B cell (primary cell): ENCODE data around the gene CDHR5.

Source experiments
- EZH2 ChIP-seq: IDR thresholded peaks from 2 replicates; pipeline ENCODE4 v1.6.1; 2012; ENCODE audit warnings: borderline replicate concordance, low read depth, mild to moderate bottlenecking, moderate library complexity, low read length; ENCODE audit not compliant: insufficient read depth, poor library complexity, severe bottlenecking
- TF ChIP-seq, protein P1 (sequence below): fragments of 200-600 bp; IDR thresholded peaks from one replicate; pipeline ENCODE4 v1.8.0; 2022; ENCODE audit warnings: antibody characterized with exemption, mild to moderate bottlenecking

DNA sequence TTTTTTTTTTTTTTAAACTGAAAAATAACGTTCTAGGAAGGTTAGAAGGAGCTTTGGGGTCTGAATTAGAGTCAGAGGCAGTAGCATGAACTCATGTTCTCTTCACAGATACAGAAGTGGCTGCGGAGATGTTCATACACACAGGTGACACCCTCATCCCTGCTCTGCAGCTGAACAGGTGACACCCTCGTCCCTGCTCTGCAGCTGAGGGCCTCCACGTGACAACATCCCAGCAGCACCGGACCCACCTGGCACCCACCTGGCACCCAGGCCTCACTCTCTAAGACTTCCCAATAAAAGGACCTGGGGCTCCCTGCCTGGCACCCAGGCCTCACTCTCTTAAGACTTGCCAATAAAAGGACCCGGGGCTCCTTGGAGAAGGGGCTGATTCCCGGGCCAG, 32.1 kb upstream of the CDHR5 start:
- TF ChIP-seq, protein P1, sequence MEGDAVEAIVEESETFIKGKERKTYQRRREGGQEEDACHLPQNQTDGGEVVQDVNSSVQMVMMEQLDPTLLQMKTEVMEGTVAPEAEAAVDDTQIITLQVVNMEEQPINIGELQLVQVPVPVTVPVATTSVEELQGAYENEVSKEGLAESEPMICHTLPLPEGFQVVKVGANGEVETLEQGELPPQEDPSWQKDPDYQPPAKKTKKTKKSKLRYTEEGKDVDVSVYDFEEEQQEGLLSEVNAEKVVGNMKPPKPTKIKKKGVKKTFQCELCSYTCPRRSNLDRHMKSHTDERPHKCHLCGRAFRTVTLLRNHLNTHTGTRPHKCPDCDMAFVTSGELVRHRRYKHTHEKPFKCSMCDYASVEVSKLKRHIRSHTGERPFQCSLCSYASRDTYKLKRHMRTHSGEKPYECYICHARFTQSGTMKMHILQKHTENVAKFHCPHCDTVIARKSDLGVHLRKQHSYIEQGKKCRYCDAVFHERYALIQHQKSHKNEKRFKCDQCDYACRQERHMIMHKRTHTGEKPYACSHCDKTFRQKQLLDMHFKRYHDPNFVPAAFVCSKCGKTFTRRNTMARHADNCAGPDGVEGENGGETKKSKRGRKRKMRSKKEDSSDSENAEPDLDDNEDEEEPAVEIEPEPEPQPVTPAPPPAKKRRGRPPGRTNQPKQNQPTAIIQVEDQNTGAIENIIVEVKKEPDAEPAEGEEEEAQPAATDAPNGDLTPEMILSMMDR, result no peak
- no peak for TF ChIP-seq EZH2
